ENCODE measurements around the gene MDM4. TPM values are rescaled to one million over a fixed set of nuclear protein-coding genes. Genes with fewer than 3 reads are reported as not detected.

The MDM4 gene
- total RNA-seq, 1 donor from 2014 or later = 127 TPM

- H3K27ac Mint-ChIP-seq = no peak overlapping the region
- no peak for DNase-seq (ENCODE audit: low spot score, unreplicated experiment)
Observed at GRCh38 chr1:204599098-204599497, 82.9 kb downstream of the MDM4 start.

DNA sequence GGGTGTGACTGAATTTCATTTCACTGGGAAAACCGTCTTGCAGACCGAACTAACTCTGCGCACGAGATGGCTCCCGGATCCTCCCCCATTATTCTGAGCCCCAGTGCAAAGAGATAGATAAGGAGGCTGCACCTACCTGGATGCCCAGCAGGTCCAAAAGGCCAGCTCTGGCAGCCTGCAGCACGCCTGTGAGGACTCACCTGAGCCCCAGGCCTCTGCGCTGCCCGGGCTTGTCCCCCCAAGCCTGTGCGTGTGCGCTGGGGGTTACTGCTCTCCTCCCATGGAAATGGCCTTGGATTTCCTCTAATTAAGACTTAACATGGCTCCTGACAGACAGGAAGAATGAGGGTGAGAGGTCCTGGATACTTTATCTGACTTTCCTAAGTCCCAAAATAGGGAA is 83.4 kb downstream of the MDM4 start:
- TF ChIP-seq CTCF (IDR thresholded peaks at IDR 0.05; ENCODE audit: unreplicated experiment) = no peak
- no peaks in the 10 kb centered on the region for H3K4me1 Mint-ChIP-seq (ENCODE audit: low read depth)
- H3K9me3 Mint-ChIP-seq (ENCODE audit: low read depth) = no peaks in the 10 kb centered on the region
- no peak for DNase-seq (ENCODE audit: low spot score, unreplicated experiment)
- H3K27ac Mint-ChIP-seq = no peak overlapping the region
- peaks cover 2% of the 10 kb centered on the region for H3K27me3 Mint-ChIP-seq
- no peaks in the 10 kb centered on the region for H3K36me3 Mint-ChIP-seq (ENCODE audit: insufficient read depth)
- no peak overlapping the region for H3K4me3 Mint-ChIP-seq (ENCODE audit: low read depth)

More at GRCh38 chr1:204599098-204599497, 82.9 kb downstream of the MDM4 start:
- no peaks in the 10 kb centered on the region for H3K9me3 Mint-ChIP-seq (ENCODE audit: low read depth)
- no peak overlapping the region for H3K4me3 Mint-ChIP-seq (ENCODE audit: low read depth)
- TF ChIP-seq CTCF (IDR thresholded peaks at IDR 0.05; ENCODE audit: unreplicated experiment) = no peak
- H3K36me3 Mint-ChIP-seq (ENCODE audit: insufficient read depth) = no peaks in the 10 kb centered on the region
- H3K4me1 Mint-ChIP-seq (ENCODE audit: low read depth) = no peaks in the 10 kb centered on the region
- H3K27me3 Mint-ChIP-seq = peaks cover 2% of the 10 kb centered on the region

DNA sequence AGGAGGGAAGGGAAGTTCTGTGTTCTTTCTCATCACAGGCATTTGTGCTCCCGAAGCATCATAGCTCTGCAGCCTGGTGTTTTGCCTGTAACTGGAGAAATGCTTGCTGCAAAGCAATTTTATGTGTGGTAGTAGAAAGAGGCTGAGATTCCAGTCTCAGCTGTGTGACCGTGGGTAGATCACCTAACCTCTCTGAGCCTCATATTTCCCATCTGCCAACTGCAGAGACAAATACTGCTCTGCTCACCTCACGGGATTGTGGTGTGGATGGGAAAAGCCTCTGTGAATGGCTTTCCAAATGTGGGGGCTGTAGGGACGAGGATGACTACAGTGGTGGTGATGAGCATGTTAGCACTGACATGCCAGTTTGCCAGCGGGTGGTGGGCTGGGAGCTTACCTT is 84.0 kb downstream of the MDM4 start:
- TF ChIP-seq CTCF (IDR thresholded peaks at IDR 0.05; ENCODE audit: unreplicated experiment) = no peak
- H3K27ac Mint-ChIP-seq = no peak overlapping the region
- peaks cover 2% of the 10 kb centered on the region for H3K27me3 Mint-ChIP-seq
- no peaks in the 10 kb centered on the region for H3K36me3 Mint-ChIP-seq (ENCODE audit: insufficient read depth)
- no peaks in the 10 kb centered on the region for H3K4me1 Mint-ChIP-seq (ENCODE audit: low read depth)
- no peak for DNase-seq (ENCODE audit: low spot score, unreplicated experiment)
- H3K4me3 Mint-ChIP-seq (ENCODE audit: low read depth) = no peak overlapping the region
- H3K9me3 Mint-ChIP-seq (ENCODE audit: low read depth) = no peaks in the 10 kb centered on the region

- Mint-ChIP-seq H3K4me1 (ENCODE audit: low read depth) (no peaks in the 10 kb centered on the region), H3K9me3 (ENCODE audit: low read depth) (no peaks in the 10 kb centered on the region), H3K36me3 (ENCODE audit: insufficient read depth) (no peaks in the 10 kb centered on the region), H3K27ac (no peak overlapping the region), H3K4me3 (ENCODE audit: low read depth) (no peak overlapping the region), H3K27me3 (peaks cover 2% of the 10 kb centered on the region)
- peak; percentile 34 for TF ChIP-seq CTCF (IDR thresholded peaks at IDR 0.05; ENCODE audit: unreplicated experiment)
- no peak for DNase-seq (ENCODE audit: low spot score, unreplicated experiment)
Observed at GRCh38 chr1:204600968-204601367, 84.8 kb downstream of the MDM4 start.

DNA sequence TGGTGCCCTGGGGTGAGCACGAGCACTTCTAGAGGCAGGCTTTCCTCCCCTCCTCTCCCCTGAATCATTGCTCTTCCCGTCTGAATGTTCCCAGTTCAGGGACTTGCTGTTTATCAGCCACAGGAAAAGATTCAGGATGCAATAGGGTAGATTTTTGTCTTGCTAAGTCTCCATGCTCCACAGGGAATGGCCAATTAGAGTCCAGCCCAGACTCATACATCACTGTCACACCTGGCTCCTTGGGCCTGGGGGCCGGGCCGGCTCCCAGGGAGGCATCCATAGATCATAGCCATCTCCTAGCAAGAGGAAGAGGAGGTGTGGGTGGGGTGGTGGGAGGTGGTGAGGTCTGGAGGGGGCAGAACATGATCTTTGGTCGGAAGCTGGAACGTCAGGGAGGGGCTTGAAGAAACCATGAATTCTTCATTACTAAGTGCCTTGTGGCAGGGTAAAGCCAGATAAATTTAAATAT is 85.9 kb downstream of the MDM4 start:
- Mint-ChIP-seq H3K4me1 (ENCODE audit: low read depth) (no peaks in the 10 kb centered on the region), H3K27ac (no peak overlapping the region), H3K4me3 (ENCODE audit: low read depth) (no peak overlapping the region), H3K9me3 (ENCODE audit: low read depth) (no peaks in the 10 kb centered on the region), H3K36me3 (ENCODE audit: insufficient read depth) (no peaks in the 10 kb centered on the region), H3K27me3 (peaks cover 2% of the 10 kb centered on the region)
- DNase-seq (ENCODE audit: low spot score, unreplicated experiment) = no peak
- no peak for TF ChIP-seq CTCF (IDR thresholded peaks at IDR 0.05; ENCODE audit: unreplicated experiment)

Measured in progenitor cell of endocrine pancreas (in vitro differentiated cells).